ENCODE results near the gene GFPT1.

Gene GFPT1

GRCh38 chr2:69386360-69386759, 667 bp downstream of the GFPT1 start:
- peak overlapping the region; percentile 79 for H3K27ac ChIP-seq
- ChIA-PET CTCF (interaction anchor here (0.9 kb wide), 1 partner anchor 11 kb away, joined by 3 read pairs; no protein-coding TSS in a partner anchor), POLR2A (ENCODE audit: low non-redundant PET) (interaction anchor here (0.6 kb wide), 1 partner anchor 14 kb away, joined by 4 read pairs; no protein-coding TSS in a partner anchor)
- DNase-seq (ENCODE audit: low spot score), result no peak
- TF ChIP-seq, protein P1, sequence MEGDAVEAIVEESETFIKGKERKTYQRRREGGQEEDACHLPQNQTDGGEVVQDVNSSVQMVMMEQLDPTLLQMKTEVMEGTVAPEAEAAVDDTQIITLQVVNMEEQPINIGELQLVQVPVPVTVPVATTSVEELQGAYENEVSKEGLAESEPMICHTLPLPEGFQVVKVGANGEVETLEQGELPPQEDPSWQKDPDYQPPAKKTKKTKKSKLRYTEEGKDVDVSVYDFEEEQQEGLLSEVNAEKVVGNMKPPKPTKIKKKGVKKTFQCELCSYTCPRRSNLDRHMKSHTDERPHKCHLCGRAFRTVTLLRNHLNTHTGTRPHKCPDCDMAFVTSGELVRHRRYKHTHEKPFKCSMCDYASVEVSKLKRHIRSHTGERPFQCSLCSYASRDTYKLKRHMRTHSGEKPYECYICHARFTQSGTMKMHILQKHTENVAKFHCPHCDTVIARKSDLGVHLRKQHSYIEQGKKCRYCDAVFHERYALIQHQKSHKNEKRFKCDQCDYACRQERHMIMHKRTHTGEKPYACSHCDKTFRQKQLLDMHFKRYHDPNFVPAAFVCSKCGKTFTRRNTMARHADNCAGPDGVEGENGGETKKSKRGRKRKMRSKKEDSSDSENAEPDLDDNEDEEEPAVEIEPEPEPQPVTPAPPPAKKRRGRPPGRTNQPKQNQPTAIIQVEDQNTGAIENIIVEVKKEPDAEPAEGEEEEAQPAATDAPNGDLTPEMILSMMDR (conservative IDR thresholded peaks at IDR 0.05; ENCODE audit: low read depth), result no peak

DNA sequence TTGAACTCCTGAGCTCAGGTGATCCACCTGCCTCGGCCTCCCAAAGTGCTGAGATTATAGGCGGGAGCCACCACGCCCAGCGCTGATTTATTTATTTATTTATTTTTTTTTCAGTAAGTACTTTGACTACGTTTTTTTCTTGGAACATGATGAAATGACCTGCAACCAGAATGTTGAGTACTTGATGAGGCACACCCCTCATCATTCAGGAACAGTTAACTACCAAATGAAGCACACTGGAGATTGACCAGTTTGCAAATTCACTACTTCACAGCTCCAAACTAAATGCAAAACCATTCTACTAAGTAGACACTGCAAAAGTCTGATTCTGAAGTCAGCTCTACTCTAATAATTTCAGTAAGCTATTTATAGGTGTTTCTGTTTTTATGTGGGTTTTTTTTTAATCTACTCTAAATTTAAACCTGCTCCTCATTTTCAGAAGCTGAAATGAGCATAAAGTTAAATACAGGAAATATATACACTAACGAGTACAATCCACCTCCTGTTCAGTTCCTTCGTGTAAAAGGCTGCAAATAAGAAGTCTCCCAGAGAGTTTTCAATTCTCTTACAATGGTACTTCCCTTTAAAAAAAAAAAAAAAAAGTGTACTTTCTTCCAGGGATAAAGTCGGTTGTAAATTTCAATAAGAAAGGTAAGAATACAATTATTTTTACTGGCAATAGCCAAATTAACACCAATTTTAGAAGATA, 1.4 kb downstream of the GFPT1 start:
- TF ChIP-seq, protein P1 (conservative IDR thresholded peaks at IDR 0.05; ENCODE audit: low read depth), result no peak
- H3K27ac ChIP-seq, result peak overlapping the region; percentile 65; the same call in 1 of the 2 replicates
- CTCF ChIA-PET, result interaction anchor here (0.5 to 1.6 kb wide), 3 partner anchors 10 to 42 kb away, joined by 3 to 4 read pairs (median 4); no protein-coding TSS in a partner anchor
- POLR2A ChIA-PET (ENCODE audit: low non-redundant PET), result interaction anchor here (0.6 to 0.7 kb wide), 2 partner anchors 16 to 237 kb away, joined by 3 read pairs; no protein-coding TSS in a partner anchor
- DNase-seq (ENCODE audit: low spot score), result peak; percentile 21

GRCh38 chr2:69384618-69385081, 2.4 kb downstream of the GFPT1 start:
- TF ChIP-seq, protein P1 (conservative IDR thresholded peaks at IDR 0.05; ENCODE audit: low read depth), result no peak
- H3K27ac ChIP-seq, result no peak overlapping the region; the same call in 1 of the 2 replicates
- ChIA-PET CTCF (interaction anchor here (1.6 kb wide), 1 partner anchor 10 kb away, joined by 4 read pairs; no protein-coding TSS in a partner anchor), POLR2A (ENCODE audit: low non-redundant PET) (interaction anchor here (0.6 to 0.7 kb wide), 3 partner anchors 12 to 236 kb away, joined by 3 to 11 read pairs (median 3); no protein-coding TSS in a partner anchor)
- DNase-seq (ENCODE audit: low spot score), result no peak

DNA sequence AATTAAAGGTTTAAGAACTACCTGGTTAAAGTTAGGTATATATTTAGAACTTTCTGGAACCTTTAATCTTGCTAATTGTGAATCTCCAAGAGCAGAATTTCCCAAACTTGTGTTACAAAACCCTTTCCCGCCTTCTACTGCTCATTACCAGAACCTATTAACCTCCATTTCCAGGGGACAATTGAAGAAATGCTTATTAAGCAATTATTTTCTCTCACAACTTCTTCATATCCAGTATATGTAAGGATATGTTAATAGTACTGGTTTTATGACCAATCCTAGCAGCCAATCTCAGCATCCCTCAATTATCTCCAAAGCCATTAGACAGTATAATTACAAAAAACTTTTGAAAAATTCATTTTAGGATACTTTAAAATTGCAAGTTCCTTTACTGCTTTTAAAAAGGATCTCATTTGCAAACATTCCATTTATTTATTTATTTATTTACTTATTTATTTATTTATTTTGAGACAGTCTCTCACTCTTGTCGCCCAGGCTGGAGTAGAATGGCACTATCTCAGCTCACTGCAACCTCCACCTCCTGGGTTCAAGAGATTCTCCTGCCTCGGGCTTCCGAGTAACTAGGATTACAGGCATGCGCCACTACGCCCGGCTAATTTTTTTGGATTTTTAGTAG, 3.7 kb downstream of the GFPT1 start:
- DNase-seq (ENCODE audit: low spot score), result no peak
- H3K27ac ChIP-seq, result no peak overlapping the region
- TF ChIP-seq, protein P1 (conservative IDR thresholded peaks at IDR 0.05; ENCODE audit: low read depth), result no peak
- ChIA-PET CTCF (no interaction called here), POLR2A (ENCODE audit: low non-redundant PET) (no interaction called here)

- no peak overlapping the region for H3K27ac ChIP-seq
- no peak for DNase-seq (ENCODE audit: low spot score)
- POLR2A ChIA-PET (ENCODE audit: low non-redundant PET), result no interaction called here
- CTCF ChIA-PET, result no interaction called here
- TF ChIP-seq, protein P1 (conservative IDR thresholded peaks at IDR 0.05; ENCODE audit: low read depth), result no peak
Measured at GRCh38 chr2:69382547-69382946, 4.5 kb downstream of the GFPT1 start.

GRCh38 chr2:69381337-69381737, 5.7 kb downstream of the GFPT1 start:
- TF ChIP-seq, protein P1 (conservative IDR thresholded peaks at IDR 0.05; ENCODE audit: low read depth), result no peak
- ChIA-PET CTCF (interaction anchor here (0.6 kb wide), 1 partner anchor 156 kb away, joined by 3 read pairs; no protein-coding TSS in a partner anchor), POLR2A (ENCODE audit: low non-redundant PET) (no interaction called here)
- DNase-seq (ENCODE audit: low spot score), result no peak
- H3K27ac ChIP-seq, result peak overlapping the region; percentile 36; the same call in 1 of the 2 replicates

All from RWPE1 (cell line).